NCI-H1105 treated with DMSO at 0.1 percent for 48 hours (cell line): ENCODE measurements around the gene TMEM201.
"Not testable (repeated sequence)": the region's sequence is repeated elsewhere in the genome, so short reads cannot be mapped to it uniquely, and the experiment has no call there.

Source experiments
- DNase-seq: peaks from one replicate; lab custom pipeline; 2025; lab: John Stamatoyannopoulos, UW

Gene TMEM201, protein sequence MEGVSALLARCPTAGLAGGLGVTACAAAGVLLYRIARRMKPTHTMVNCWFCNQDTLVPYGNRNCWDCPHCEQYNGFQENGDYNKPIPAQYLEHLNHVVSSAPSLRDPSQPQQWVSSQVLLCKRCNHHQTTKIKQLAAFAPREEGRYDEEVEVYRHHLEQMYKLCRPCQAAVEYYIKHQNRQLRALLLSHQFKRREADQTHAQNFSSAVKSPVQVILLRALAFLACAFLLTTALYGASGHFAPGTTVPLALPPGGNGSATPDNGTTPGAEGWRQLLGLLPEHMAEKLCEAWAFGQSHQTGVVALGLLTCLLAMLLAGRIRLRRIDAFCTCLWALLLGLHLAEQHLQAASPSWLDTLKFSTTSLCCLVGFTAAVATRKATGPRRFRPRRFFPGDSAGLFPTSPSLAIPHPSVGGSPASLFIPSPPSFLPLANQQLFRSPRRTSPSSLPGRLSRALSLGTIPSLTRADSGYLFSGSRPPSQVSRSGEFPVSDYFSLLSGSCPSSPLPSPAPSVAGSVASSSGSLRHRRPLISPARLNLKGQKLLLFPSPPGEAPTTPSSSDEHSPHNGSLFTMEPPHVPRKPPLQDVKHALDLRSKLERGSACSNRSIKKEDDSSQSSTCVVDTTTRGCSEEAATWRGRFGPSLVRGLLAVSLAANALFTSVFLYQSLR

DNA sequence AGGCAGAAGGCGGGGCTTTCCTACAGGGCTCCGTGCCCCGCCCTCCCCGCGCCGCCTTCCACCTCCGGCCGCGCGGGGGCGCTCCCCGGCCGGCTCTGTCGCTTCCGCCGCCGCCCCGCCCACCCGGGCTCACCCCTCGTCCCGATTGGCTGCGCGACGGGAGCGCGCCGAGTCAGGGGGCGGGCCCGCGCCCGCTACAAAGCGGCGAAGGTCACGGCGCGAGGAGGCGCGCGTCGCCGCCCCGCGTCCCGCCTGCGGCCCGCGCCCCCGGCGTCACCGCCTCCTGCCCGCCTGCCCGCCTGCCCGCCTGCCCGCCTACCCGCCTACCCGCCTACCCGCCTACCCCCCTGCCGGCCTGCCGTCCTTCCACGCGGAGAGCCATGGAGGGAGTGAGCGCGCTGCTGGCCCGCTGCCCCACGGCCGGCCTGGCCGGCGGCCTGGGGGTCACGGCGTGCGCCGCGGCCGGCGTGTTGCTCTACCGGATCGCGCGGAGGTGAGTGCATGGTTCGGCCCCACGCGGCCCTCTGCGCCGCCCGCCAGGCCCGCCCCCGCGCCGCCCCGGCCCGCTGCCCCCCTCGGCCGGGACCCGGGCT is at the start of gene TMEM201:
Gene TMEM201, plus strand, starts transcription at position 361 of the 593 bp plus-strand sequence. Its CDS starts 20 bp downstream, at position 381.
- DNase-seq = peak; percentile 87

DNA sequence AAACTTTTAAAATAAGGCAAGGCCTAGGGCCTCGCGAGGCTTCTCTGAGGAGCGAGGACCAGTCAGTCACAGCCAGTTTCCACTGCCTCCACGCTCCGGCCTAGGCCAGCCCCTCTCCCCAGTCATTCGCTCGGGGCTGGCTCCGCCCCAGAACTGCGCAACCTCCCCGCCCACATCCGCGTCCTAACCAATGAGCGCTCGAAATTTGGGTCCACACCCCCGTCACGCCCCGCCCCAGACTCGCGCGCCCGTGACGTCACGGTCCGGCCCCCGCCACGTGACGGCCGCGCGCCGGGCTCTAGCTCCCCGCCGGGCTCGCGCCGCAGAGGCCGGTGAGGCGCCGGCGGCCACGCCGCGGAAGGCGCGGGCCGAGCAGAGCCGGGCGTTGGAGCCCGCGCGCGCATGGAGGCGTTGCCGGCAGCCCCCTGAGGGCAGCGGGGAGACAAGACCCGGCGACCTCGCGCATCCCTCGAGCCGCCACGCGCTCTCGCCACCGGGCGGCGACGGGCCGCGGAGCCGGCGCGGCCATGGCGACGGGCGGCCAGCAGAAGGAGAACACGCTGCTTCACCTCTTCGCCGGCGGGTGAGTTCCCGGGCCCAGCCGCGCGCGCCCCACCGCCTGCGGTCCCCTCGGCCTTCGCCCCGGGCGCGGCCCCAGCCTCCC is 49.4 kb upstream of the TMEM201 start, which contains the start of gene SLC25A33:
Gene SLC25A33, plus strand, starts transcription at position 301 of the 664 bp plus-strand sequence. Its CDS starts 227 bp downstream, at position 528.
- peak; percentile 93 for DNase-seq

- peak; percentile 43 for DNase-seq
These were observed 48.7 kb upstream of the TMEM201 start for GRCh38 chr1:9539829-9540550.

DNA sequence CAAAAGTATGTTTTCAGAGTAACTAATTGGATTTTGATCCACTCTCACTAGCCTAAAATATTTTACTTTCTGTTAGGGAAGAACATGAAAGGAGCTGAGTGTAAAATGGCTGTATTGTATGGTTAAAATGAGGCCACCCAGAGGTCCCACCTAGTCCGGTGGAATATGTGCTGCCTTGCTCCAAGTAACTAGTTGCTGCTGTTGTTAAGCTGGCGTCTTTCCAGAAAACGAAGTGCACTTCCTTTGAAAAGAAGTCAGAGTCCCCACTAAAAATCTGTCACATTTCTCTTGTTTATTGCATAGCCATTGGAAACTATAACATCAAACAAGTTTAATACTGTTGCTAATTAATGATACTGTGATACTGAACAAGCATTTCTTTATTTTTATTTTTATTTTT is 46.3 kb upstream of the TMEM201 start:
- DNase-seq = no peak

DNA sequence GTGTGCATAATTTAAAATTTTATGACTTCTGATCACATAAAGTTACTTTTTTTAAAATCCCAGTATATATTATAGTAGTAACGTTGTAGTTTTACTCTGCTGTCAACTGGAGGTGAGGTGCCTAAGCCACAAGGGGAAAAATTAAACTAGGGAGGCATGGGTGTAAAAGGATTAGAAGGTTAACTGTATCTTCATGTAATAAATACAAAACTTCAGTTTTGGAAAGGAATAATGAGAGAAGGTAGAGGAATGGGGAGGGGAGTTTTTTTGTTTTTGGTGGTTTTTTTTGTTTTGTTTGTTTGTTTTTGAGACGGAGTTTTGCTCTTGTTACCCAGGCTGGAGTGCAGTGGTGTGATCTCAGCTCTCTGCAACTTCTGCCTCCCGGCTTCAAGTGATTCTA is 43.8 kb upstream of the TMEM201 start:
- no peak for DNase-seq

DNA sequence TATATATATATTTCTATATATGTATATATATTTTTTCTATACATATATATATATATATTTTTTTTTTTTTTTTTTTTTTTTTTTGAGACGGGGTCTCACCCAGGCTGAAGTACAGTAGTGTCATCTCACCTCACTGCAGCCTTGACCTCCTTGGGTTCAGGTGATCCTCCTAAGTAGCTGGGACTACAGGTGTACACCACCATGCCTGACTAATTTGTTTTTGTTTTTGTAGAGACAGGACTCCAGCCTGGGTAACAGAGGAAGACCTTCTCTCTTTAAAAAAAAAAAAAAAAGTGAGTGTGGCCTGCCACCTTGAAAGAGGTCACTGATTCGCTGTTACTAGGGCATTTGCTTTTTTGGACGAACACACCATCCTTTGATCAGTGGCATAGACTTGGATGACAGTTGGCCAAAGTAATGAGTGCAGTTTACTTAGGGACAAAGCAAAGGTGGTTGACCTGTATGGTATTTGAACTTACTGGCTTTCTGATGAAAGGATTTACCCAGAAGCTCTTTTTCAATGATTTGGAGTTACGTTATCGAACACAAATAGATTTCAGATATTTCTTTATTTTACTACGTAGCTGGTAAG is 38.7 kb upstream of the TMEM201 start:
- DNase-seq = no peak

DNA sequence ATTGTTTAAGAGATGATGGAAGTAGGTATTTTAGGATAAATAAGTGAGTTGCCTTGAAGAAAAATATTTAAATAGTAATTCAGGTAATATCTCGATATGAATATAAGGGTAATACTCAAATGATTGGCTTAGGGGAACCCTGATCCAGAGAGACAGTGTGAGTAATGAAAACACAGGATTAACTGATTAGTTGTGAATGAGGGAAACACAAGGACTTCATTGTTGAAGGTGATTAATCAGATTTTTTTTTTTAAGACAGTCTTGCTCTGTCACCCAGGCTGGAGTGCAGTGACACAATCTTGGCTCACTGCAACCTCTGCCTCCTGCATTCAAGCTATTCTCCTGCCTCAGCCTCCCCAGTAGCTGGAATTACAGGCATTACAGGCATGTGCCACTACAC is 36.7 kb upstream of the TMEM201 start:
- no peak for DNase-seq

GRCh38 chr1:9553736-9554144 is 35.0 kb upstream of the TMEM201 start:
- DNase-seq = no peak

DNA sequence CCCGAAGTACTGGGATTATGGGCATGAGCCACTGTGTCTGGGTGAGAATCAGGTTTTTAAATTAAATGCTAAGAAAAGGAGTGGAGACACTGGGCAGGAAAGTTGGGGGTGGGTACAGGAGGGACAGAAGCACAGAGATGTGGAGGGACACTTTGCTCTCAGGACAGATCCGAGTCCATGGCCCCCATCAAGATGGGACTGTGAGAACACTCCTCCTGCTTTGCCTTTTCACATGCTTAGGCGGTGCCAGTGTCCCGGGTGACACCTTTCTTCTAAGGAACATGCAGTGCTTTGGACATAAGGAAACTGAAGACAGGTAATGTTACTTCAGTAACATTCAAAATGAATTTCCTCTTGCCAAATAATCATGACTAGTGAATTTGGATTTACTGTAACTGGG is 32.8 kb upstream of the TMEM201 start:
- DNase-seq = no peak

DNA sequence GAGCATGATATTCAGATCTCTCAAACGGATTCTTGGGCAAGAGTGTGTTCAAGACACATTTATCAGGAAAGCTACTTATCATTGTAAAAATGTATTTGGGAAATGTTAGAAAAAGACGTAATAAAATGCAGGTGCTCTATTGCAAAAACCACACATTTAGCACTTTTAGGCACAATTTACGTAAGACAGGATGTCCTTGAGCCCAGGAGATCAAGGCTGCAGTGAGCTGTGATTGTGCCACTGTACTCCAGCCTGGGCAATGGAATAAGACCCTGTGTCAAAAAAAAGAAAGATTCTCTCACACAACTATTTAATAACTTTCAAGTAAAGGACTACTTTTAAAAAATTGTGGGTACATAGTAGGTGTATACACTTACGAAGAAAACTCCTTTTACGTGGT is 31.1 kb upstream of the TMEM201 start:
- DNase-seq = no peak

- DNase-seq = no peak
These were observed 30.3 kb upstream of the TMEM201 start for GRCh38 chr1:9558271-9558945.

DNA sequence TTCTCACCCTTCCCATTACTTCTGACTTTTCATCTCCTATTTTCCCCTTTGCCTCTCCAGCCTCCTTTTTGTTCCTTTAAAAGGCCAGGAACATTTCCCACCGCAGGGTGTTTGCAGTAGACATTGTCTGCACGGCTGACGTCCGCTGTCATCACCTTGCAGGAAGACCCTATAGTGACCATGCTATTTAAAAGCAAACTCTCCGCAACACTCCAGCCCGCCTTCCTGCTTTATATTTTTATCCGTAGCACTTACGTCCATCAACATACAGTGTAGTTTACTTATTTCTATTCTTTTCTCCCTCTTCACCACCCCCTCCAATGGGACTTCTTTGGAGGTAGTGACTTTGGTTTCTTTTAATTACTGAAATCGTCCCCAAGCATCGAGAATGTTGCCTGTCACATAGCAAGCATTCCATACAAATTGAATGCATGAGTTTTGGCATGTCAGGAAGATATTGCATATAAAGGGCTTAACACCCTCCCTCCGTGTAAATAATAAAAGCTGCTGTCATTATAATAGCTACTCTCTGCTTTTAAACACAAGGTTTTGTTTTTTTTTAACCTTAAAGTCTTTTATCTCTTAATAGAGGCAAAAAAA is 29.7 kb upstream of the TMEM201 start:
- no peak for DNase-seq

- DNase-seq = no peak
These were observed 29.0 kb upstream of the TMEM201 start for GRCh38 chr1:9559673-9560072.

GRCh38 chr1:9560090-9560489 is 28.6 kb upstream of the TMEM201 start:
- not testable (repeated sequence) for DNase-seq

DNA sequence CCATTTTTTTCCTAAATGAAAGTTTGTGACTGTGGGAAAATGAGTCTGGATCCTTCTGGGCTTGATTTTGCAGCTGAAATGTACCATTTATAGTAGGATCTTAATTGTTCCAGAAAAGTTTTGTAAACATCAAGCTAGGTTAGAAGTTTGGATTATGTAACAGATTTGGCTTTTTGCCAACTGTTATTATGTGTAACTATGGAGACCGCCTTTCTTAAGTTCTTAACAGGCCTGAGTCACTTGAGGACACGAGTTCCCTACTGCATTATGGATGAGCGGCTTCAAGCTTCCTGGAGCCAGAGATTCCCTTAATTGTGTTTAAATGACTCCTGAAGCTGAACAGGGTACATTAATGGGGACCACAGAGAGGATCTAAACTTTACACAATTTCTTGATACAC is 27.3 kb upstream of the TMEM201 start:
- DNase-seq = peak; percentile 76

GRCh38 chr1:9569267-9569666 is 19.4 kb upstream of the TMEM201 start:
- DNase-seq = no peak

GRCh38 chr1:9570886-9571529 is 17.7 kb upstream of the TMEM201 start:
- not testable (repeated sequence) for DNase-seq

GRCh38 chr1:9573723-9574122 is 15.0 kb upstream of the TMEM201 start:
- no peak for DNase-seq

- DNase-seq = no peak
These were observed 13.2 kb upstream of the TMEM201 start for GRCh38 chr1:9575486-9575885.

DNA sequence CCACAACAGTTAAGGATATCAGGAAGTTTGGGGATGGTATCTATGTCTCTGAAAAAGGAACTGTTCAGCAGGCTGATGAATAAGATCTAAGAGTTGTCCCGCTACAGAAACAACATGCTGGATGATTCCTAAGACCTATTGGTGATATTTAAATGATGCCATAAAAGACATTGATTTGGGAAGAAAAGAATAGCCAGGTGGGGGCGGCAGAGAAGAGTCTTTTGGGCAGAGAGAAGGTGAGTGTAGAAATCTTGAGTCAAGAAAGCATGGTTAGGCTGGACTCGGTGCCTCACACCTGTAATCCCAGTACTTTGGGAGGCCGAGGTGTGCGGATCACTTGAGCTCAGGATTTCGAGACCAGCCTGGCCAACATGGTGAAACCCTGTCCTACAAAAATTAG is 11.8 kb upstream of the TMEM201 start:
- no peak for DNase-seq
